Measurements from ENCODE around the gene TWNK. TPM values are rescaled to one million over a fixed set of nuclear protein-coding genes. Genes with fewer than 3 reads are reported as not detected.
"Not testable (repeated sequence)": the region's sequence is repeated elsewhere in the genome, so short reads cannot be mapped to it uniquely, and the experiment has no call there.

Gene TWNK
- total RNA-seq, 5 donors from 2014 or later (not counting 1 experiment from before 2014, with no cell fraction given) = 5.3 to 20.2 (median 16.9) TPM

- peaks cover 3 to 14% of the 10 kb centered on the region in 2 experiments for H3K4me1 ChIP-seq (ENCODE audit: control insufficient read depth in 1 of 2, extremely low read depth in 1 of 2, insufficient read depth in 2 of 2, low read length in 2 of 2)
- H3K36me3 ChIP-seq (ENCODE audit: control insufficient read depth in 2 of 2, extremely low read depth in 1 of 2, insufficient read depth in 1 of 2, low read length in 1 of 2) = no peaks in the 10 kb centered on the region
- Mint-ChIP-seq H3K27ac (no peak overlapping the region), H3K9me3 (no peaks in the 10 kb centered on the region), H3K36me3 (peaks cover 4% of the 10 kb centered on the region), H3K27me3 (peaks cover 0 to 4% of the 10 kb centered on the region in 2 donors), H3K4me1 (peaks cover 8 to 18% (median 12%) of the 10 kb centered on the region in 3 donors), H3K4me3 (no peak overlapping the region)
- ChIA-PET CTCF (no interaction called here), POLR2A (no interaction called here)
- WGBS (ENCODE audit: insufficient coverage) = 69% methylated on average over 9 of the region's 13 CpGs
- H3K27ac ChIP-seq (ENCODE audit: low read length) = no peak overlapping the region
- DNase-seq (no peak), ATAC-seq (replicated peaks in 1 of 4) (no peak)
- H3K4me3 ChIP-seq (ENCODE audit: control insufficient read depth in 1 of 2, extremely low read depth in 1 of 2, low read length in 1 of 2) = no peak overlapping the region
- H3K27me3 ChIP-seq (replicated peaks in 1 of 2; ENCODE audit: control insufficient read depth in 2 of 2, extremely low read depth in 1 of 2, insufficient read depth in 2 of 2, low read length in 1 of 2) = peaks cover 0 to 11% of the 10 kb centered on the region in 2 experiments
- H3K9me3 ChIP-seq = no peaks in the 10 kb centered on the region
Measured at GRCh38 chr10:100972115-100972903, 15.0 kb upstream of the TWNK start.

DNA sequence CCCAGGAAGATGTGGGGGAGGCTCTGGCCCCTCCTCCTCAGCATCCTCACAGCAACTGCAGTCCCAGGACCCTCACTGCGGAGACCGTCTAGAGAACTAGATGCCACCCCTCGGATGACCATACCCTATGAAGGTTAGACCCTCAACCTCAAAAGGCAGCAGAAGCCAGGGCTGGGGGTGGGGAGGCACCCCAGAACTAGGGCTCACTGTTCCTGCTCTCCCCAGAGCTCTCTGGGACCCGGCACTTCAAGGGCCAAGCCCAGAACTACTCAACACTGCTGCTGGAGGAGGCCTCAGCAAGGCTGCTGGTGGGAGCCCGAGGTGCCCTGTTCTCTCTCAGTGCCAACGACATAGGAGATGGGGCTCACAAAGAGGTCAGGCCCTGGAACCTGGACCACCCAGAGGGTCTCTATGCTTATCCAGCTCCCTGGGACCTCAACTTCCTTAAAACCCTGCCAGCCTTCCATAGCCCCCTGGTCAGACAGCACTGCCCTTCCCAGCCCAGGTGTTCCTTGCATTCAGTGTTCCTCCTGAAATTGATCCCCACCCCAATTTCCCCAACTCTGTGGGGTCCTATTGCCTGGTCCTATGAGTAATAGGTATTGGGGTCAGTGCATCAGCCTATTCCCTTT lies 14.3 kb upstream of the TWNK start:
- Mint-ChIP-seq H3K27ac (no peak overlapping the region), H3K36me3 (peaks cover 4% of the 10 kb centered on the region), H3K9me3 (no peaks in the 10 kb centered on the region), H3K4me1 (peaks cover 8 to 18% (median 12%) of the 10 kb centered on the region in 3 donors), H3K27me3 (peaks cover 0 to 4% of the 10 kb centered on the region in 2 donors), H3K4me3 (no peak overlapping the region)
- WGBS (ENCODE audit: insufficient coverage) = 84% methylated on average over 3 of the region's 6 CpGs
- Histone ChIP-seq H3K4me3 (ENCODE audit: control insufficient read depth in 1 of 2, extremely low read depth in 1 of 2, low read length in 1 of 2) (no peak overlapping the region), H3K36me3 (ENCODE audit: control insufficient read depth in 2 of 2, extremely low read depth in 1 of 2, insufficient read depth in 1 of 2, low read length in 1 of 2) (peaks cover 0 to 5% of the 10 kb centered on the region in 2 donors), H3K27me3 (replicated peaks in 1 of 2; ENCODE audit: control insufficient read depth in 2 of 2, extremely low read depth in 1 of 2, insufficient read depth in 2 of 2, low read length in 1 of 2) (peaks cover 0 to 11% of the 10 kb centered on the region in 2 experiments), H3K9me3 (no peaks in the 10 kb centered on the region), H3K4me1 (ENCODE audit: control insufficient read depth in 1 of 2, extremely low read depth in 1 of 2, insufficient read depth in 2 of 2, low read length in 2 of 2) (peaks cover 3 to 14% of the 10 kb centered on the region in 2 experiments), H3K27ac (ENCODE audit: low read length) (no peak overlapping the region)
- POLR2A ChIA-PET = no interaction called here
- no peak for ATAC-seq (replicated peaks in 1 of 4)
- no peak for DNase-seq
- CTCF ChIA-PET = no interaction called here

GRCh38 chr10:100975397-100975796 lies 11.9 kb upstream of the TWNK start:
- H3K4me3 Mint-ChIP-seq; H3K9me3 Mint-ChIP-seq; H3K4me3 ChIP-seq (ENCODE audit: control insufficient read depth in 1 of 2, extremely low read depth in 1 of 2, low read length in 1 of 2); H3K27ac Mint-ChIP-seq; DNase-seq; H3K27ac ChIP-seq (ENCODE audit: low read length); H3K27me3 ChIP-seq (replicated peaks in 1 of 2; ENCODE audit: control insufficient read depth in 2 of 2, extremely low read depth in 1 of 2, insufficient read depth in 2 of 2, low read length in 1 of 2); H3K9me3 ChIP-seq; H3K27me3 Mint-ChIP-seq; H3K4me1 ChIP-seq (ENCODE audit: control insufficient read depth in 1 of 2, extremely low read depth in 1 of 2, insufficient read depth in 2 of 2, low read length in 2 of 2); POLR2A ChIA-PET; ATAC-seq (replicated peaks in 1 of 4); CTCF ChIA-PET; H3K4me1 Mint-ChIP-seq; H3K36me3 Mint-ChIP-seq: not testable (repeated sequence)
- H3K36me3 ChIP-seq (ENCODE audit: control insufficient read depth in 2 of 2, extremely low read depth in 1 of 2, insufficient read depth in 1 of 2, low read length in 1 of 2) = peaks cover 9 to 11% of the 10 kb centered on the region in 2 donors
- 92% methylated on average over 4 of the region's 8 CpGs for WGBS (ENCODE audit: insufficient coverage)

GRCh38 chr10:100976906-100977305 lies 10.4 kb upstream of the TWNK start:
- H3K4me3 ChIP-seq (ENCODE audit: control insufficient read depth in 1 of 2, extremely low read depth in 1 of 2, low read length in 1 of 2) = no peak overlapping the region
- ChIA-PET CTCF (interaction anchor here in 1 of 2 donors (0.6 to 1.5 kb wide), 2 partner anchors 15 to 21 kb away, joined by 3 to 6 read pairs; no protein-coding TSS in a partner anchor), POLR2A (interaction anchor here in 1 of 2 donors (0.6 kb wide), 2 partner anchors 62 to 132 kb away, joined by 4 read pairs; no protein-coding TSS in a partner anchor)
- Mint-ChIP-seq H3K36me3 (peaks cover 14% of the 10 kb centered on the region), H3K9me3 (no peaks in the 10 kb centered on the region), H3K27me3 (no peaks in the 10 kb centered on the region), H3K4me1 (no peaks in the 10 kb centered on the region), H3K27ac (no peak overlapping the region), H3K4me3 (no peak overlapping the region)
- no peak for DNase-seq
- H3K9me3 ChIP-seq = no peaks in the 10 kb centered on the region
- WGBS (ENCODE audit: insufficient coverage) = 85% methylated on average over 3 of the region's 3 CpGs
- no peaks in the 10 kb centered on the region for H3K4me1 ChIP-seq (ENCODE audit: control insufficient read depth in 1 of 2, extremely low read depth in 1 of 2, insufficient read depth in 2 of 2, low read length in 2 of 2)
- no peak overlapping the region for H3K27ac ChIP-seq (ENCODE audit: low read length)
- H3K27me3 ChIP-seq (replicated peaks in 1 of 2; ENCODE audit: control insufficient read depth in 2 of 2, extremely low read depth in 1 of 2, insufficient read depth in 2 of 2, low read length in 1 of 2) = no peaks in the 10 kb centered on the region
- no peak for ATAC-seq (replicated peaks in 1 of 4)
- H3K36me3 ChIP-seq (ENCODE audit: control insufficient read depth in 2 of 2, extremely low read depth in 1 of 2, insufficient read depth in 1 of 2, low read length in 1 of 2) = peaks cover 17 to 21% of the 10 kb centered on the region in 2 donors

DNA sequence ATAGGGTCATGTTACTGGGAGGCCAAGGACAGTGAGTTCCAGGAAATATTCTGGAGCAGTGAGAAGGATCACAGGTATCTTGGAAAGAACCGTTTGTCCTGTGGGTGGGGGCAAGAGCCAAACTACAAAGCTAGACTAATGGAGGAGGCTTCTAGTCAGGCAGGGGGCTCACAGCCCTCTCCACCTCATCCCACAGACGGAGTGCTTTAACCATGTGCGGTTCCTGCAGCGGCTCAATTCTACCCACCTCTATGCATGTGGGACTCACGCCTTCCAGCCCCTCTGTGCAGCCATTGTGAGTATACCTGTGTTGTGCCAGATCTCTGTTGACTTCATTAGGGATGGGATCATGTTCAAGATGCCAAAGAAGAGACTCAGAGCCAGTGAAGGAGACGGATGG lies 9.9 kb upstream of the TWNK start:
- ATAC-seq (replicated peaks in 1 of 4) = no peak
- Histone ChIP-seq H3K9me3 (no peaks in the 10 kb centered on the region), H3K27me3 (replicated peaks in 1 of 2; ENCODE audit: control insufficient read depth in 2 of 2, extremely low read depth in 1 of 2, insufficient read depth in 2 of 2, low read length in 1 of 2) (no peaks in the 10 kb centered on the region), H3K36me3 (ENCODE audit: control insufficient read depth in 2 of 2, extremely low read depth in 1 of 2, insufficient read depth in 1 of 2, low read length in 1 of 2) (peaks cover 17 to 21% of the 10 kb centered on the region in 2 donors), H3K4me1 (ENCODE audit: control insufficient read depth in 1 of 2, extremely low read depth in 1 of 2, insufficient read depth in 2 of 2, low read length in 2 of 2) (no peaks in the 10 kb centered on the region), H3K27ac (ENCODE audit: low read length) (no peak overlapping the region), H3K4me3 (ENCODE audit: control insufficient read depth in 1 of 2, extremely low read depth in 1 of 2, low read length in 1 of 2) (no peak overlapping the region)
- no peak overlapping the region for H3K27ac Mint-ChIP-seq
- no peak overlapping the region for H3K4me3 Mint-ChIP-seq
- ChIA-PET CTCF (interaction anchor here in 1 of 2 donors (1.5 kb wide), 1 partner anchor 20 kb away, joined by 3 read pairs; no protein-coding TSS in a partner anchor), POLR2A (no interaction called here)
- H3K27me3 Mint-ChIP-seq = no peaks in the 10 kb centered on the region
- DNase-seq = no peak
- H3K9me3 Mint-ChIP-seq = no peaks in the 10 kb centered on the region
- H3K36me3 Mint-ChIP-seq = peaks cover 20% of the 10 kb centered on the region
- 100% methylated on average over 1 of the region's 6 CpGs for WGBS (ENCODE audit: insufficient coverage)
- H3K4me1 Mint-ChIP-seq = no peaks in the 10 kb centered on the region

DNA sequence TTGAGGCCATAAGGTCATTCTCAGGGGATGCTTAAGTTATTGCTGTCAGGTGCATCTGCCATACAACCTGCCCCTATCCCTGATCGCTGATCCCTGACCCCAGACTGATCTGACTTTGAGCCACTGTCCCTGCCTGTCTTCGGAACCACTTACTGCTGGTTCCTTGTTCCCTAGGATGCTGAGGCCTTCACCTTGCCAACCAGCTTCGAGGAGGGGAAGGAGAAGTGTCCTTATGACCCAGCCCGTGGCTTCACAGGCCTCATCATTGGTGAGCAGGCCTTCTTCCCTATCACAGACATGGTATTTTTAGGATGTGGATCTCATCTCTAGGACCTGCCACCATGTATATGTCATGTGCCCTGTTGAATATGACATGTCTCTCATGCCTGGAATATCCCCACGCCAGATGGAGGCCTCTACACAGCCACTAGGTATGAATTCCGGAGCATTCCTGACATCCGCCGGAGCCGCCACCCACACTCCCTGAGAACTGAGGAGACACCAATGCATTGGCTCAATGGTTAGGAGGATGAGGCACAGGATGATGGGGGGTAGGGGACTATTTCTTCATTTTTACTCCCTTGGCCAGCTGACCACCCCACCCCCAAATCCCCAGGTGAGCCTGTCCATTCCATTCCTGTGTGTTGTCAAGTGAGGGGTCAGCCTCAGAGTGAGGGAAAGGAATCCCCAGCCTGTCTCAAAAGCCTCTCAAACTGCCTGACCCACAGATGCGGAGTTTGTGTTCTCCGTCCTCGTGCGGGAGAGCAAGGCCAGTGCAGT lies 9.0 kb upstream of the TWNK start:
- no peak overlapping the region for H3K27ac Mint-ChIP-seq
- H3K4me1 ChIP-seq (ENCODE audit: control insufficient read depth in 1 of 2, extremely low read depth in 1 of 2, insufficient read depth in 2 of 2, low read length in 2 of 2) = no peaks in the 10 kb centered on the region

More for the DNA sequence above, 9.0 kb upstream of the TWNK start:
- POLR2A ChIA-PET = no interaction called here
- H3K27me3 ChIP-seq (replicated peaks in 1 of 2; ENCODE audit: control insufficient read depth in 2 of 2, extremely low read depth in 1 of 2, insufficient read depth in 2 of 2, low read length in 1 of 2) = no peaks in the 10 kb centered on the region
- no peak overlapping the region for H3K27ac ChIP-seq (ENCODE audit: low read length)
- H3K4me3 ChIP-seq (ENCODE audit: control insufficient read depth in 1 of 2, extremely low read depth in 1 of 2, low read length in 1 of 2) = no peak overlapping the region
- no peak for ATAC-seq (replicated peaks in 1 of 4)
- H3K36me3 ChIP-seq (ENCODE audit: control insufficient read depth in 2 of 2, extremely low read depth in 1 of 2, insufficient read depth in 1 of 2, low read length in 1 of 2) = peaks cover 17 to 29% of the 10 kb centered on the region in 2 donors
- peaks cover 0 to 1% (median 0%) of the 10 kb centered on the region in 3 donors for H3K4me1 Mint-ChIP-seq
- DNase-seq = no peak
- CTCF ChIA-PET = no interaction called here
- 100% methylated on average over 1 of the region's 13 CpGs for WGBS (ENCODE audit: insufficient coverage)
- H3K27me3 Mint-ChIP-seq = no peaks in the 10 kb centered on the region
- no peaks in the 10 kb centered on the region for H3K9me3 Mint-ChIP-seq
- peaks cover 26% of the 10 kb centered on the region for H3K36me3 Mint-ChIP-seq
- no peak overlapping the region for H3K4me3 Mint-ChIP-seq
- no peaks in the 10 kb centered on the region for H3K9me3 ChIP-seq
